ENCODE measurements around the gene LCN6.

DNA sequence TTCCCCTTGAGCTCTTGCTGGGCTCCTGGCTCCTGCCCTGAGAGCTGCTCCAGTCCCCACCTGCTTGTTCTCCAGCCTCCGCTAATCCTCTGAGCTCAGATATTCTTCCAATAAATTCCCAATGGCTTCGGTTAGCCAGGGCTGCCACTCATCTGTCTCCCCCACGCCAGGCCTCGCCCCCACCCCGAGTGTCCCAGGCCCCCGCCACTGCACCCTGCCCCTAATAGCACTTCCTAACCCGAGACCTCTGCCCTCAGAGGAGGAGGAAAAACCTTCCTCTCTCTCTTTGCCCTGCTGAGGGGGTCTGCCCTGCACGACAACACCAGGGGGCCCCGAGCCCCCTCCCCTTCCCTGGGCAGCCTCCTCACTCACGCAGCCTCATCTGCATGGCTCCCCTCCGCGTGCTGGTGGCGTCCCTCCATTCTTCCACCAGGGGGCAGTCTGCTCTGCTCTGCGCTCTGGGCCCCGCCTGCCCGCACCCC is 21.4 kb upstream of the LCN6 start:
- TF ChIP-seq, protein P1, sequence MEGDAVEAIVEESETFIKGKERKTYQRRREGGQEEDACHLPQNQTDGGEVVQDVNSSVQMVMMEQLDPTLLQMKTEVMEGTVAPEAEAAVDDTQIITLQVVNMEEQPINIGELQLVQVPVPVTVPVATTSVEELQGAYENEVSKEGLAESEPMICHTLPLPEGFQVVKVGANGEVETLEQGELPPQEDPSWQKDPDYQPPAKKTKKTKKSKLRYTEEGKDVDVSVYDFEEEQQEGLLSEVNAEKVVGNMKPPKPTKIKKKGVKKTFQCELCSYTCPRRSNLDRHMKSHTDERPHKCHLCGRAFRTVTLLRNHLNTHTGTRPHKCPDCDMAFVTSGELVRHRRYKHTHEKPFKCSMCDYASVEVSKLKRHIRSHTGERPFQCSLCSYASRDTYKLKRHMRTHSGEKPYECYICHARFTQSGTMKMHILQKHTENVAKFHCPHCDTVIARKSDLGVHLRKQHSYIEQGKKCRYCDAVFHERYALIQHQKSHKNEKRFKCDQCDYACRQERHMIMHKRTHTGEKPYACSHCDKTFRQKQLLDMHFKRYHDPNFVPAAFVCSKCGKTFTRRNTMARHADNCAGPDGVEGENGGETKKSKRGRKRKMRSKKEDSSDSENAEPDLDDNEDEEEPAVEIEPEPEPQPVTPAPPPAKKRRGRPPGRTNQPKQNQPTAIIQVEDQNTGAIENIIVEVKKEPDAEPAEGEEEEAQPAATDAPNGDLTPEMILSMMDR (IDR thresholded peaks at IDR 0.05; ENCODE audit: insufficient read depth, low read length, poor library complexity, severe bottlenecking): no peak
- TF ChIP-seq EZH2phosphoT487 (conservative IDR thresholded peaks at IDR 0.05; ENCODE audit: low read length): no peak

All from SU-DHL-6 (cell line).